HepG2 (cell line): ENCODE results near the gene PLD3. TPM values are rescaled to one million over a fixed set of nuclear protein-coding genes. Genes with fewer than 3 reads are reported as not detected.

Experiments
- DRAP1 ChIP-seq: IDR thresholded peaks from 2 replicates; pipeline ENCODE4 v1.6.1; 2016; ENCODE audit warnings: missing genetic modification reagents, missing compliant biosample characterization
- FUBP1 ChIP-seq: sonication (generic); formaldehyde crosslinking; IDR thresholded peaks from 2 replicates; pipeline ENCODE4 v1.5.1; 2020; ENCODE audit warnings: missing genetic modification reagents, mild to moderate bottlenecking, borderline replicate concordance
- HNF1A ChIP-seq, 2 experiments: sonication (generic) in 1 of 2; formaldehyde crosslinking in 1 of 2; IDR thresholded peaks; 2 replicates each; pipeline versions ENCODE4 v1.4.0 to v1.6.1; 2016 to 2020; ENCODE audit warnings: borderline replicate concordance in 1 of 2, low read depth in 1 of 2, mild to moderate bottlenecking in 1 of 2, missing genetic modification reagents in 1 of 2
- IKZF1 ChIP-seq: fragments of 450-650 bp; IDR thresholded peaks from 2 replicates; pipeline ENCODE4 v1.7.1; 2016
- MXD3 ChIP-seq: IDR thresholded peaks from 2 replicates; pipeline ENCODE4 v1.6.1; 2016; ENCODE audit warnings: mild to moderate bottlenecking, missing biosample characterization, missing genetic modification reagents
- RARA ChIP-seq: IDR thresholded peaks from 2 replicates; pipeline ENCODE4 v1.6.1; 2016; ENCODE audit warnings: missing genetic modification reagents, missing compliant biosample characterization
- SOX5 ChIP-seq: IDR thresholded peaks from 2 replicates; pipeline ENCODE4 v1.6.1; 2016; ENCODE audit warnings: borderline replicate concordance
- TAF15 ChIP-seq: fragments of 200-400 bp; formaldehyde crosslinking; IDR thresholded peaks from one replicate; pipeline ENCODE4 v1.6.1; 2018; ENCODE audit warnings: mild to moderate bottlenecking, low read depth, low read length; ENCODE audit not compliant: poor library complexity, severe bottlenecking
- ZSCAN21 ChIP-seq: sonication (generic); formaldehyde crosslinking; IDR thresholded peaks from 2 replicates; pipeline ENCODE4 v1.8.0; 2022; ENCODE audit warnings: mild to moderate bottlenecking, missing genetic modification reagents, moderate library complexity, borderline replicate concordance
- ZZZ3 ChIP-seq: sonication (generic); formaldehyde crosslinking; IDR thresholded peaks from 2 replicates; pipeline ENCODE4 v1.4.0; 2020; ENCODE audit warnings: missing genetic modification reagents, mild to moderate bottlenecking, borderline replicate concordance
- polyA plus RNA-seq, 8 experiments: library from polyadenylated mRNA; depleted of rRNA in 3 of 8; stranded (reverse) in 7 of 8; unstranded in 1 of 8; fragments of >200 nt; fragmentation: Illumina TruSeq in 4 of 8; extraction: Trizol in 4 of 8; gene quantifications; 2 replicates each; pipeline versions ENCODE4 v1.2.1 to v1.2.3, GENCODE V29; 2011 to 2016; ENCODE audit warnings: low read depth in 4 of 8, missing spikeins in 1 of 8, mixed read lengths in 1 of 8; ENCODE audit not compliant: insufficient read depth in 1 of 8
- total RNA-seq, 5 experiments: library from RNA; depleted of rRNA; stranded (reverse); fragments of >200 nt; fragmentation: Illumina TruSeq; extraction: Trizol; gene quantifications; 2 replicates each; pipeline ENCODE4 v1.2.3, GENCODE V29; 2016; ENCODE audit warnings: low read depth in 1 of 5
- TF ChIP-seq, protein P1 (sequence below): sonication (generic); formaldehyde crosslinking; IDR thresholded peaks from 2 replicates; pipeline ENCODE4 v1.5.1; 2020; ENCODE audit warnings: missing genetic modification reagents, mild to moderate bottlenecking, borderline replicate concordance
- TF ChIP-seq, protein P2 (sequence below): sonication (generic); formaldehyde crosslinking; IDR thresholded peaks from 2 replicates; pipeline ENCODE4 v1.4.0; 2020; ENCODE audit warnings: missing genetic modification reagents, borderline replicate concordance

PLD3 gene
- total and polyA plus RNA-seq, 2 of the 13 experiments (the other 11 are each of a cell fraction or from before 2014, with no cell fraction given) = 45.7 to 164 TPM

DNA sequence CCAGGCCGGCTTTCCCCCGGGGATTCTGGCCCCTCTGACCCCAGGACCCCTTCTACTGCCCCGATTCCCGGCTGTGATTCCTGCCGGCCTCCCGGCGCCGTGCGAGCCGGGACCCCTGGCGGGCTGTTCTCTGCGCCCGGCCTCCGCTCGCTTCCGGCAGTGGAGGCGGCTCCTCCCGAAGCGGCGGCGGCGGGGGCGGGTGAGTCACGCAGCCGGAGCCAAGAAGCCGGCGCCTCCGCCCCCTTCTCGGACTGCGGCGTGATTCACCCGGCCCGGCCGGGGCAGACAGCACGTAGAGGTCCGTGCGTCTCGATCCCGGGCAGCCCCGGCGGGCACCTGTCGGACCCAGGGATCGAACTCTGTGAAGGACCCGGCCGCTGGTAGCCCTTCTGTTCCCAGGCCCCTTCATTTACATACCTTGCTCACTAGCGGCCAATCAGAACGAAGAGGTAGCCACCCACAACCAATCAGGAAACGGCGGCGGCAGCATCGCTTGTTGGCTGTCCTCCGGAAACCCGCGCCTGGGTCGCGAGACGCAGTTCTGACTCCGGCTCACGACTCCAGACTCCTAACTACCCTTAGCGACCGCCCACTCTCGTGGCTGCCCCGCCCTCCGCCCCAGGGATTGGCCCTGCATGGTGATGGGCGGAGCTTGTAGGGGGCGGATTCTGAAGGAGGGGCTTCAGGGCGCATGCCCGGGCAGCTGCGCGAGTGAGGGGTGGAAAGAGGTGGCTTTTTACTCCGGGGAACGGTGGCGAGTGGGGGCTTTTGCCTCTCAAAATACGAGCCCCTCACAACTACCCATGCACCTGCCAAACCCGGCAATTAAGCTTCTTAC lies 77.2 kb downstream of the PLD3 start, which contains the start of gene SERTAD1 (continued):
- peak; percentile 98 for TF ChIP-seq DRAP1
- no peak for TF ChIP-seq FUBP1 (CRISPR knock-in tag)
- TF ChIP-seq IKZF1 = no peak
- TF ChIP-seq, protein P1, sequence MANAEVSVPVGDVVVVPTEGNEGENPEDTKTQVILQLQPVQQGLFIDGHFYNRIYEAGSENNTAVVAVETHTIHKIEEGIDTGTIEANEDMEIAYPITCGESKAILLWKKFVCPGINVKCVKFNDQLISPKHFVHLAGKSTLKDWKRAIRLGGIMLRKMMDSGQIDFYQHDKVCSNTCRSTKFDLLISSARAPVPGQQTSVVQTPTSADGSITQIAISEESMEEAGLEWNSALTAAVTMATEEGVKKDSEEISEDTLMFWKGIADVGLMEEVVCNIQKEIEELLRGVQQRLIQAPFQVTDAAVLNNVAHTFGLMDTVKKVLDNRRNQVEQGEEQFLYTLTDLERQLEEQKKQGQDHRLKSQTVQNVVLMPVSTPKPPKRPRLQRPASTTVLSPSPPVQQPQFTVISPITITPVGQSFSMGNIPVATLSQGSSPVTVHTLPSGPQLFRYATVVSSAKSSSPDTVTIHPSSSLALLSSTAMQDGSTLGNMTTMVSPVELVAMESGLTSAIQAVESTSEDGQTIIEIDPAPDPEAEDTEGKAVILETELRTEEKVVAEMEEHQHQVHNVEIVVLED (CRISPR knock-in tag) = peak; percentile 14; the same call in 1 of the 2 replicates
- 0 out of 2 replicates have a peak, but pooled peaks have one; percentile 49 for TF ChIP-seq ZZZ3 (CRISPR knock-in tag)
- no peak for TF ChIP-seq HNF1A (IDR thresholded peaks at IDR 0.05; ENCODE audit: low read depth)
- TF ChIP-seq HNF1A (CRISPR knock-in tag; IDR thresholded peaks at IDR 0.05; ENCODE audit: borderline replicate concordance) = 0 out of 2 replicates have a peak, but pooled peaks have one; percentile 26
- TF ChIP-seq SOX5 (CRISPR knock-in tag) = peak; percentile 32; the same call in 1 of the 2 replicates
- TF ChIP-seq, protein P2, sequence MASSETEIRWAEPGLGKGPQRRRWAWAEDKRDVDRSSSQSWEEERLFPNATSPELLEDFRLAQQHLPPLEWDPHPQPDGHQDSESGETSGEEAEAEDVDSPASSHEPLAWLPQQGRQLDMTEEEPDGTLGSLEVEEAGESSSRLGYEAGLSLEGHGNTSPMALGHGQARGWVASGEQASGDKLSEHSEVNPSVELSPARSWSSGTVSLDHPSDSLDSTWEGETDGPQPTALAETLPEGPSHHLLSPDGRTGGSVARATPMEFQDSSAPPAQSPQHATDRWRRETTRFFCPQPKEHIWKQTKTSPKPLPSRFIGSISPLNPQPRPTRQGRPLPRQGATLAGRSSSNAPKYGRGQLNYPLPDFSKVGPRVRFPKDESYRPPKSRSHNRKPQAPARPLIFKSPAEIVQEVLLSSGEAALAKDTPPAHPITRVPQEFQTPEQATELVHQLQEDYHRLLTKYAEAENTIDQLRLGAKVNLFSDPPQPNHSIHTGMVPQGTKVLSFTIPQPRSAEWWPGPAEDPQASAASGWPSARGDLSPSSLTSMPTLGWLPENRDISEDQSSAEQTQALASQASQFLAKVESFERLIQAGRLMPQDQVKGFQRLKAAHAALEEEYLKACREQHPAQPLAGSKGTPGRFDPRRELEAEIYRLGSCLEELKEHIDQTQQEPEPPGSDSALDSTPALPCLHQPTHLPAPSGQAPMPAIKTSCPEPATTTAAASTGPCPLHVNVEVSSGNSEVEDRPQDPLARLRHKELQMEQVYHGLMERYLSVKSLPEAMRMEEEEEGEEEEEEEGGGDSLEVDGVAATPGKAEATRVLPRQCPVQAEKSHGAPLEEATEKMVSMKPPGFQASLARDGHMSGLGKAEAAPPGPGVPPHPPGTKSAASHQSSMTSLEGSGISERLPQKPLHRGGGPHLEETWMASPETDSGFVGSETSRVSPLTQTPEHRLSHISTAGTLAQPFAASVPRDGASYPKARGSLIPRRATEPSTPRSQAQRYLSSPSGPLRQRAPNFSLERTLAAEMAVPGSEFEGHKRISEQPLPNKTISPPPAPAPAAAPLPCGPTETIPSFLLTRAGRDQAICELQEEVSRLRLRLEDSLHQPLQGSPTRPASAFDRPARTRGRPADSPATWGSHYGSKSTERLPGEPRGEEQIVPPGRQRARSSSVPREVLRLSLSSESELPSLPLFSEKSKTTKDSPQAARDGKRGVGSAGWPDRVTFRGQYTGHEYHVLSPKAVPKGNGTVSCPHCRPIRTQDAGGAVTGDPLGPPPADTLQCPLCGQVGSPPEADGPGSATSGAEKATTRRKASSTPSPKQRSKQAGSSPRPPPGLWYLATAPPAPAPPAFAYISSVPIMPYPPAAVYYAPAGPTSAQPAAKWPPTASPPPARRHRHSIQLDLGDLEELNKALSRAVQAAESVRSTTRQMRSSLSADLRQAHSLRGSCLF (CRISPR knock-in tag) = no peak
- TF ChIP-seq MXD3 (CRISPR knock-in tag) = peak; percentile 33; the same call in 1 of the 2 replicates
- peak; percentile 2; the same call in 1 of the 2 replicates for TF ChIP-seq RARA (CRISPR knock-in tag)
- TF ChIP-seq TAF15 = peak; percentile 34
- peak; percentile 23; the same call in 1 of the 2 replicates for TF ChIP-seq ZSCAN21 (CRISPR knock-in tag)
